PC-3 (cell line): ENCODE measurements around the gene DLG2. TPM values are rescaled to one million over a fixed set of nuclear protein-coding genes. Genes with fewer than 3 reads are reported as not detected.

ENCODE experiments used
- ATAC-seq: fragments of 200-7000 bp; cut with Tn5 transposase; 2 replicates; pipeline ENCODE4 v1.9.1; 2020; ENCODE audit warnings: mild to moderate bottlenecking, moderate library complexity
- BruUV-seq: library from RNA; stranded (reverse); fragments of 400-500 nt; replicated peaks from 2 replicates; lab custom pipeline; 2021; lab: Mats Ljungman, UMichigan
- CTCF ChIA-PET: fragments of 300-600 bp; sonication (Branson Sonifier 250); formaldehyde crosslinking; loops from one replicate; lab custom pipeline; 2022; ENCODE audit warnings: antibody characterized with exemption; lab: Charles Lee
- POLR2A ChIA-PET: fragments of 300-600 bp; sonication (Branson Sonifier 250); formaldehyde crosslinking; loops from one replicate; lab custom pipeline; 2022; ENCODE audit warnings: antibody characterized with exemption; ENCODE audit not compliant: unreplicated experiment; lab: Charles Lee
- DNase-seq: peaks from one replicate; pipeline ENCODE4 v3.0.0-alpha.2; 2015
- H2AFZ ChIP-seq: fragments of 300-600 bp; sonication (generic); 2 replicates; pipeline ENCODE4 v1.6.0; 2016; ENCODE audit warnings: antibody characterized with exemption, low read length
- H3F3A ChIP-seq: fragments of 300-600 bp; sonication (generic); one replicate; pipeline ENCODE4 v1.6.0; 2017; ENCODE audit warnings: antibody characterized with exemption, low read length, control low read depth, mild to moderate bottlenecking; ENCODE audit not compliant: unreplicated experiment
- H3K27ac ChIP-seq: fragments of 300-600 bp; sonication (generic); 2 replicates; pipeline ENCODE4 v1.5.1; 2016; ENCODE audit warnings: mild to moderate bottlenecking, low read length
- H3K27me3 ChIP-seq: fragments of 300-600 bp; sonication (generic); 2 replicates; pipeline ENCODE4 v1.6.1; 2016; ENCODE audit warnings: low read length, mixed read lengths
- H3K36me3 ChIP-seq: fragments of 300-600 bp; sonication (generic); 2 replicates; pipeline ENCODE4 v1.6.1; 2016; ENCODE audit warnings: low read depth, mixed run types, low read length, mixed read lengths
- H3K4me1 ChIP-seq: fragments of 300-600 bp; sonication (generic); 2 replicates; pipeline ENCODE4 v1.5.1; 2016; ENCODE audit warnings: low read length; ENCODE audit not compliant: insufficient read depth
- H3K4me2 ChIP-seq: fragments of 300-600 bp; sonication (generic); 2 replicates; pipeline ENCODE4 v1.6.0; 2016; ENCODE audit warnings: low read length
- H3K4me3 ChIP-seq: fragments of 300-600 bp; sonication (generic); 2 replicates; pipeline ENCODE4 v1.5.1; 2016; ENCODE audit warnings: mild to moderate bottlenecking, low read length, mixed read lengths
- H3K79me2 ChIP-seq: fragments of 300-600 bp; sonication (generic); 2 replicates; pipeline ENCODE4 v1.6.1; 2017; ENCODE audit warnings: low read length, mixed read lengths
- H3K9ac ChIP-seq: fragments of 300-600 bp; sonication (generic); 2 replicates; pipeline ENCODE4 v1.6.0; 2016; ENCODE audit warnings: mild to moderate bottlenecking, low read length
- H3K9me2 ChIP-seq: fragments of 300-600 bp; sonication (generic); replicated peaks from 2 replicates; pipeline ENCODE4 v1.6.1; 2016; ENCODE audit warnings: mixed run types, low read length, mixed read lengths
- H3K9me3 ChIP-seq: fragments of 300-600 bp; sonication (generic); 2 replicates; pipeline ENCODE4 v1.6.1; 2016; ENCODE audit warnings: low read length, mixed read lengths
- H4K20me1 ChIP-seq: fragments of 300-600 bp; sonication (generic); 2 replicates; pipeline ENCODE4 v1.6.1; 2016; ENCODE audit warnings: low read length, mixed read lengths
- EZH2 ChIP-seq: fragments of 300-600 bp; sonication (generic); IDR thresholded peaks from one replicate; pipeline ENCODE4 v1.6.1; 2017; ENCODE audit warnings: antibody characterized with exemption, mild to moderate bottlenecking, low read length; ENCODE audit not compliant: unreplicated experiment
- EZH2phosphoT487 ChIP-seq: fragments of 300-600 bp; sonication (generic); IDR thresholded peaks from 2 replicates; pipeline ENCODE4 v1.6.1; 2018; ENCODE audit warnings: mild to moderate bottlenecking, antibody characterized with exemption, low read length, borderline replicate concordance
- intact Hi-C: fragments of 100-400 bp; cut with micrococcal nuclease; formaldehyde crosslinking; loops from 2 replicates; pipeline ENCODE4 v1.9.0; 2023
- total RNA-seq: library from RNA; depleted of rRNA; stranded (reverse); fragments of >200 nt; gene quantifications from 2 replicates; pipeline ENCODE4 v1.2.3, GENCODE V29; 2014
- TF ChIP-seq, protein P1 (sequence below): fragments of 300-600 bp; sonication (generic); conservative IDR thresholded peaks from 2 replicates; pipeline ENCODE4 v1.5.1; 2017; ENCODE audit warnings: antibody characterized with exemption, low read depth, mild to moderate bottlenecking, low read length

DLG2 gene
- total RNA-seq, 1 experiment from 2014 or later = 0.58 TPM

DNA sequence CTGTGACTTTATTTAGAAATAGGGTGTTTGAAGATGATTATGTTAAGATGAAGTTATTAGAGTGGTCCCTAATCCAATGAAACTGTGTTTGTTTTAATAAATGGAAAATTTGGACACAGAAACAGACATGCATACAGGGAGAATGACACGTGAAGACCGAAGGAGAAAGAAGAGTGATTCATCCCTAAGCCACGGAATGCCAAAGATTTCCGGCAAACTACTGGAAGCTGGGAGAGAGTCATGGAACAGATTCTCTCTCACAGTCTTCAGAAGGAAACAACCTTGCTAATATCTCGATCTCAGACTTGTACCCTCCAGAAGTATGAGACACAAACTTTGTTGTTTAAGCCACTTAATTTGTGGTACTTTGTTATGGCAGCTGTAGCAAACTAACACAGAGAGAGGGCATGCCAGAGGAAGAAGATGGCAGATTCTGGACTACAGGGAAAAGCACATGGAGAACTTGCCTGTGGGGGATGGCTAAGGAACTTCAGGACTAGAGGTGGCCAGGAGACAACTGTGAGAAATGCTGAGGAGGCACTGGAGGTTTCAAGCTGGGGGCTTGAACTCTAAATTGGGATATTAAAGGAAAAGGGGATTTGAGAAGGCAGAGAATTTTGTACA lies 1607.5 kb downstream of the DLG2 start:
- intact Hi-C loops = no loop called here
- Histone ChIP-seq H4K20me1 (no peaks in the 10 kb centered on the region), H2AFZ (no peak overlapping the region), H3K36me3 (no peaks in the 10 kb centered on the region), H3K9ac (no peak overlapping the region), H3K27ac (no peak overlapping the region), H3K9me3 (no peaks in the 10 kb centered on the region), H3K79me2 (no peaks in the 10 kb centered on the region), H3K27me3 (no peaks in the 10 kb centered on the region), H3F3A (no peaks in the 10 kb centered on the region), H3K4me3 (no peak overlapping the region), H3K9me2 (no peaks in the 10 kb centered on the region), H3K4me2 (no peak overlapping the region), H3K4me1 (no peaks in the 10 kb centered on the region)
- ChIA-PET POLR2A (no interaction called here), CTCF (no interaction called here)
- TF ChIP-seq, protein P1, sequence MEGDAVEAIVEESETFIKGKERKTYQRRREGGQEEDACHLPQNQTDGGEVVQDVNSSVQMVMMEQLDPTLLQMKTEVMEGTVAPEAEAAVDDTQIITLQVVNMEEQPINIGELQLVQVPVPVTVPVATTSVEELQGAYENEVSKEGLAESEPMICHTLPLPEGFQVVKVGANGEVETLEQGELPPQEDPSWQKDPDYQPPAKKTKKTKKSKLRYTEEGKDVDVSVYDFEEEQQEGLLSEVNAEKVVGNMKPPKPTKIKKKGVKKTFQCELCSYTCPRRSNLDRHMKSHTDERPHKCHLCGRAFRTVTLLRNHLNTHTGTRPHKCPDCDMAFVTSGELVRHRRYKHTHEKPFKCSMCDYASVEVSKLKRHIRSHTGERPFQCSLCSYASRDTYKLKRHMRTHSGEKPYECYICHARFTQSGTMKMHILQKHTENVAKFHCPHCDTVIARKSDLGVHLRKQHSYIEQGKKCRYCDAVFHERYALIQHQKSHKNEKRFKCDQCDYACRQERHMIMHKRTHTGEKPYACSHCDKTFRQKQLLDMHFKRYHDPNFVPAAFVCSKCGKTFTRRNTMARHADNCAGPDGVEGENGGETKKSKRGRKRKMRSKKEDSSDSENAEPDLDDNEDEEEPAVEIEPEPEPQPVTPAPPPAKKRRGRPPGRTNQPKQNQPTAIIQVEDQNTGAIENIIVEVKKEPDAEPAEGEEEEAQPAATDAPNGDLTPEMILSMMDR = no peak
- TF ChIP-seq EZH2phosphoT487 (no peak), EZH2 (no peak)
- ATAC-seq = no peak
- DNase-seq = peak; percentile 10
- no TSS peak for BruUV-seq

DNA sequence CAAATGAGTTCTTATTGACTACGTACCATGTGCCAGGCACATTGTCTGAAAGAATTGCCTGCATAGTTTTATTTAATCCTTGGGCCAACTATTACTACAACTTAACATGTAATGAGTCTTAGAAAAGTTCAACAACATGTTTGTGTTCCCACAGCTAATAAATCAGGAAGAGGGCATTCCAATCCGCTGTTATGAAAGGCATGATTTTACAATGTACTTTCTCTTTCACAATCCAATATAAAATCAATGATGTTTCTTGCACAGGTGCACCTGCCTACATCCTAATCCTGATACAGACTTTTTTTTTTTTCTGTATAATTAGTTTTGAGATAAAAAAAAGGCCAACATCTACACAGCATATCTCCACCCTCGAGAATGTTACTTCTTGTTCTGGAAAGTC lies 1612.6 kb downstream of the DLG2 start:
- TF ChIP-seq EZH2 (no peak), EZH2phosphoT487 (no peak)
- TF ChIP-seq, protein P1 = no peak
- BruUV-seq = no TSS peak
- Histone ChIP-seq H3F3A (no peaks in the 10 kb centered on the region), H3K27me3 (no peaks in the 10 kb centered on the region), H3K27ac (no peak overlapping the region), H3K4me3 (no peak overlapping the region), H4K20me1 (no peaks in the 10 kb centered on the region), H3K9me2 (no peaks in the 10 kb centered on the region), H3K4me1 (no peaks in the 10 kb centered on the region), H3K36me3 (no peaks in the 10 kb centered on the region), H3K9ac (no peak overlapping the region), H3K79me2 (no peaks in the 10 kb centered on the region), H2AFZ (no peak overlapping the region), H3K4me2 (no peak overlapping the region), H3K9me3 (peaks cover 3% of the 10 kb centered on the region)
- POLR2A ChIA-PET = no interaction called here
- DNase-seq (no peak), ATAC-seq (no peak)
- intact Hi-C loops = no loop called here
- CTCF ChIA-PET = no interaction called here

DNA sequence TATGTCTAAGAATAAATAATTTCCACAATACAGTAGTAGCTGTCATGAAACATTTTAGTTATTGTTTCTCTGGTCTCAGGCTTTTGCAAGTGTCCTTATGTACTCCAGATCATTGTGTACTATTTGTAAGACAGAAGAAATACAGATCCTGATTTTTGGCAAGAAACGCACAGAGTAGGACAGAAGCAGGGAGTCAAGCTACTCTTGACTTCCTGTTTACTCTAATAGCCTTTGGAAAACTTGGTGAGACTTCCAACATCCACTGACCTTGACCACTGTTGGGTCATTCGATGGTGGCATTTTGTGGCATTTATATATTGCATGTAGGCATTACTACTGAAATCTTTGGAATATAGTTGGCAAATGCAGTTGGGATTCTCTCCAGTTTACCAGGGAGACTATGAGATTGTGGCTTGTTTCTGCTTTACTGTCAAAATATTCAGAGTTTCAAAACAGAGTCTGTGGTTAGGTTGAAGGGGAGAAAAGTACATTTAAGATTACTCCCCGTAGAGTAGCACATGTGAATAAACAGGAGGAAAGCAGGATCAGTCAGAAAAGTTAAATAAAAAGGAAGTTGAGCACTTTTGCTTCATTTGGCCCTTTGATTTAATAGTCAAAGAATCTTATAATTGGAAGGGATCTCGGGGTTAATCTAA lies 1614.8 kb downstream of the DLG2 start:
- intact Hi-C loops = no loop called here
- no peaks in the 10 kb centered on the region for H3K27me3 ChIP-seq
- no peaks in the 10 kb centered on the region for H3K9me2 ChIP-seq
- no peak for ATAC-seq
- TF ChIP-seq EZH2phosphoT487 (no peak), EZH2 (no peak)
- TF ChIP-seq, protein P1 = no peak
- no peak overlapping the region for H3K4me2 ChIP-seq
- no peaks in the 10 kb centered on the region for H3K36me3 ChIP-seq
- no peak overlapping the region for H3K9ac ChIP-seq
- no peak for DNase-seq
- no TSS peak for BruUV-seq
- CTCF ChIA-PET = no interaction called here
- H4K20me1 ChIP-seq = no peaks in the 10 kb centered on the region
- POLR2A ChIA-PET = interaction anchor here (0.5 kb wide), 1 partner anchor 108 kb away, joined by 5 read pairs; no protein-coding TSS in a partner anchor
- no peak overlapping the region for H2AFZ ChIP-seq
- H3K4me1 ChIP-seq = no peaks in the 10 kb centered on the region
- no peaks in the 10 kb centered on the region for H3F3A ChIP-seq
- H3K9me3 ChIP-seq = peaks cover 4% of the 10 kb centered on the region
- H3K79me2 ChIP-seq = no peaks in the 10 kb centered on the region
- no peak overlapping the region for H3K4me3 ChIP-seq
- no peak overlapping the region for H3K27ac ChIP-seq
